Neural progenitor cell (in vitro differentiated cells): ENCODE data around the gene CD79A. TPM values are rescaled to one million over a fixed set of nuclear protein-coding genes. Genes with fewer than 3 reads are reported as not detected.

Source experiments
- DNase-seq: peaks from one replicate; pipeline ENCODE4 v3.0.0-alpha.2; 2016; ENCODE audit warnings: low spot score
- H2AFZ ChIP-seq: fragments of 200-600 bp; sonication (generic); replicated peaks from 2 replicates; pipeline ENCODE4 v1.6.1; 2016; ENCODE audit warnings: antibody characterized with exemption
- H3F3A ChIP-seq: fragments of 200-600 bp; sonication (generic); 2 replicates; pipeline ENCODE4 v1.6.1; 2016; ENCODE audit warnings: antibody characterized with exemption, low read depth
- H3K27ac ChIP-seq: fragments of 200-600 bp; sonication (generic); 2 replicates; pipeline ENCODE4 v1.5.1; 2016; ENCODE audit warnings: mild to moderate bottlenecking
- H3K27me3 ChIP-seq: fragments of 200-600 bp; sonication (generic); 2 replicates; pipeline ENCODE4 v1.6.1; 2016; ENCODE audit warnings: mild to moderate bottlenecking, moderate library complexity
- H3K36me3 ChIP-seq: fragments of 200-600 bp; sonication (generic); 2 replicates; pipeline ENCODE4 v1.5.1; 2016
- H3K4me1 ChIP-seq: fragments of 200-600 bp; sonication (generic); 2 replicates; pipeline ENCODE4 v1.6.1; 2016; ENCODE audit warnings: mixed run types
- H3K4me2 ChIP-seq: fragments of 200-600 bp; sonication (generic); 2 replicates; pipeline ENCODE4 v1.6.1; 2016
- H3K4me3 ChIP-seq: fragments of 200-600 bp; sonication (generic); 2 replicates; pipeline ENCODE4 v1.5.1; 2016
- H3K79me2 ChIP-seq: fragments of 200-600 bp; sonication (generic); 2 replicates; pipeline ENCODE4 v1.6.1; 2016; ENCODE audit warnings: low read depth
- H3K9ac ChIP-seq: fragments of 200-600 bp; sonication (generic); 2 replicates; pipeline ENCODE4 v1.6.1; 2016
- H3K9me3 ChIP-seq: fragments of 200-600 bp; sonication (generic); 2 replicates; pipeline ENCODE4 v1.5.1; 2016; ENCODE audit warnings: low read depth
- H4K20me1 ChIP-seq: fragments of 200-600 bp; sonication (generic); 2 replicates; pipeline ENCODE4 v1.6.1; 2016; ENCODE audit warnings: low read depth
- H3K27ac Mint-ChIP-seq: 3 replicates; pipeline ENCODE4 v1.8.0; 2021; ENCODE audit warnings: mixed read lengths
- H3K27me3 Mint-ChIP-seq: 2 replicates; pipeline ENCODE4 v1.8.0; 2022; ENCODE audit warnings: low read depth, mild to moderate bottlenecking, inconsistent platforms, moderate library complexity, mixed read lengths; ENCODE audit not compliant: insufficient read depth
- H3K36me3 Mint-ChIP-seq: 3 replicates; pipeline ENCODE4 v1.8.0; 2021; ENCODE audit warnings: mixed read lengths
- H3K4me1 Mint-ChIP-seq: 3 replicates; pipeline ENCODE4 v1.8.0; 2021; ENCODE audit warnings: mixed read lengths
- H3K4me3 Mint-ChIP-seq: 3 replicates; pipeline ENCODE4 v1.8.0; 2021; ENCODE audit warnings: mild to moderate bottlenecking, moderate library complexity, mixed read lengths
- H3K9me3 Mint-ChIP-seq: 3 replicates; pipeline ENCODE4 v1.8.0; 2020; ENCODE audit warnings: mixed read lengths
- EZH2 ChIP-seq: fragments of 200-600 bp; sonication (generic); IDR thresholded peaks from 2 replicates; pipeline ENCODE4 v1.6.1; 2017; ENCODE audit warnings: antibody characterized with exemption, mild to moderate bottlenecking, moderate library complexity
- EZH2phosphoT487 ChIP-seq: fragments of 200-600 bp; sonication (generic); IDR thresholded peaks from 2 replicates; pipeline ENCODE4 v1.6.1; 2017; ENCODE audit warnings: antibody characterized with exemption
- total RNA-seq: library from RNA; depleted of rRNA; stranded (reverse); fragments of >200 nt; gene quantifications from 2 replicates; pipeline ENCODE4 v1.2.3, GENCODE V29; 2015; ENCODE audit warnings: low replicate concordance
- TF ChIP-seq, protein P1 (sequence below): fragments of 200-600 bp; sonication (generic); IDR thresholded peaks from 2 replicates; pipeline ENCODE4 v1.5.1; 2017; ENCODE audit warnings: antibody characterized with exemption, mild to moderate bottlenecking

Gene CD79A
- total RNA-seq, 1 donor from 2014 or later = 0.11 TPM

DNA sequence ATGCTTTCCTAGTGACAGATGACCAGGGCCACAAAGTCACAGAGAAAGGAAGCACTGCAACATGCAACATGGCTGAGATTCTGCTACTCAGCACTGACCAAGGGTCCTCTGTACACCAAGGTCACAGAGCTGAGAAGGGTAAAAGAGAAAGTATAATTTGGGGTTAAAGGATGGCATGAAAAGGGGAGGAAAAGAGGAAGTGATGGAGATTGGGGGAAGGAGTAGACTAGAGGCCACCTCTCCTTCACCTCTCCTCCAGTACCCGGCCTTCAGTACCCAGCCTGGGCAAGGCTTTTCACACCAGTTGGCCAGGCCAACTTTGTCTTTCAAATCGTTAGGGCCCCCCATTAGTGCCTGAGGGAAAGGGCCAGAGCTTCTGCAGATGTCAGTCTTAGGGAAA is 23.3 kb upstream of the CD79A start:
- no peaks in the 10 kb centered on the region for H3K4me1 Mint-ChIP-seq
- no peaks in the 10 kb centered on the region for H3K9me3 Mint-ChIP-seq
- Histone ChIP-seq H3F3A (peaks cover under 1% of the 10 kb centered on the region), H3K4me3 (no peak overlapping the region), H3K4me1 (no peaks in the 10 kb centered on the region), H3K27me3 (peaks cover 84% of the 10 kb centered on the region), H2AFZ (no peak overlapping the region), H3K4me2 (no peak overlapping the region), H3K9ac (no peak overlapping the region), H3K36me3 (no peaks in the 10 kb centered on the region), H3K27ac (no peak overlapping the region), H3K9me3 (no peaks in the 10 kb centered on the region), H3K79me2 (no peaks in the 10 kb centered on the region), H4K20me1 (no peaks in the 10 kb centered on the region)
- no peak overlapping the region for H3K4me3 Mint-ChIP-seq
- DNase-seq = no peak
- no peaks in the 10 kb centered on the region for H3K36me3 Mint-ChIP-seq
- peaks cover 19% of the 10 kb centered on the region for H3K27me3 Mint-ChIP-seq
- TF ChIP-seq EZH2 (no peak), EZH2phosphoT487 (no peak)
- TF ChIP-seq, protein P1, sequence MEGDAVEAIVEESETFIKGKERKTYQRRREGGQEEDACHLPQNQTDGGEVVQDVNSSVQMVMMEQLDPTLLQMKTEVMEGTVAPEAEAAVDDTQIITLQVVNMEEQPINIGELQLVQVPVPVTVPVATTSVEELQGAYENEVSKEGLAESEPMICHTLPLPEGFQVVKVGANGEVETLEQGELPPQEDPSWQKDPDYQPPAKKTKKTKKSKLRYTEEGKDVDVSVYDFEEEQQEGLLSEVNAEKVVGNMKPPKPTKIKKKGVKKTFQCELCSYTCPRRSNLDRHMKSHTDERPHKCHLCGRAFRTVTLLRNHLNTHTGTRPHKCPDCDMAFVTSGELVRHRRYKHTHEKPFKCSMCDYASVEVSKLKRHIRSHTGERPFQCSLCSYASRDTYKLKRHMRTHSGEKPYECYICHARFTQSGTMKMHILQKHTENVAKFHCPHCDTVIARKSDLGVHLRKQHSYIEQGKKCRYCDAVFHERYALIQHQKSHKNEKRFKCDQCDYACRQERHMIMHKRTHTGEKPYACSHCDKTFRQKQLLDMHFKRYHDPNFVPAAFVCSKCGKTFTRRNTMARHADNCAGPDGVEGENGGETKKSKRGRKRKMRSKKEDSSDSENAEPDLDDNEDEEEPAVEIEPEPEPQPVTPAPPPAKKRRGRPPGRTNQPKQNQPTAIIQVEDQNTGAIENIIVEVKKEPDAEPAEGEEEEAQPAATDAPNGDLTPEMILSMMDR = no peak
- no peak overlapping the region for H3K27ac Mint-ChIP-seq

DNA sequence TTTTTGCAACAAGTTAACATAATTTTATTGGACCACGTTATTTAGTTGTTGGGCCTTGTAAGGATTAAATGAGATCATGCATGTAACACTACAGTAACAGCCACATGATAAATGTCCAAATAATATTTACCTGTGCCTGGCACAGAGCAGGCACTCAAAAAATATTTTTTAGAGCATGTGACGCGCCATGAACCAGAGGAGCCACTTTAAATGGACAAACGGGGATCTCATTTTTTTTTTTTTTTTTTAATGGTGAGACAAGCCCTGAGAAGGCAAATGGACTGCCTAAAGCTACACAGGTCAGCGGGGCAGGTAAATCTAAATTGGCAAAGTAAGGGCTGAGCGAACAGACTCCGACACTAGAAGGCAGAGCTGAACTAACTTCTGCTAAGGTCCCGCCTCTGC is 17.9 kb upstream of the CD79A start:
- H3K27me3 Mint-ChIP-seq = peaks cover 12% of the 10 kb centered on the region
- peak overlapping the region; percentile 64 for H2AFZ ChIP-seq
- no peaks in the 10 kb centered on the region for H3K9me3 ChIP-seq
- peak overlapping the region; percentile 67 for H3K4me3 ChIP-seq
- no peak for DNase-seq
- peaks cover 42% of the 10 kb centered on the region for H3K79me2 ChIP-seq
- H4K20me1 ChIP-seq = peaks cover 36% of the 10 kb centered on the region
- H3K4me2 ChIP-seq = peak overlapping the region; percentile 64
- H3K36me3 ChIP-seq = peaks cover 14% of the 10 kb centered on the region
- H3K27me3 ChIP-seq = peaks cover 39% of the 10 kb centered on the region
- H3K27ac ChIP-seq = no peak overlapping the region
- peaks cover 36% of the 10 kb centered on the region for H3F3A ChIP-seq
- H3K4me1 ChIP-seq = peaks cover 23% of the 10 kb centered on the region
- TF ChIP-seq, protein P1 = no peak
- TF ChIP-seq EZH2 = no peak
- no peak for TF ChIP-seq EZH2phosphoT487
- peaks cover 31% of the 10 kb centered on the region for H3K4me1 Mint-ChIP-seq
- no peak overlapping the region for H3K9ac ChIP-seq
- no peaks in the 10 kb centered on the region for H3K9me3 Mint-ChIP-seq
- peak overlapping the region; percentile 96 for H3K4me3 Mint-ChIP-seq
- no peak overlapping the region for H3K27ac Mint-ChIP-seq
- peaks cover 27% of the 10 kb centered on the region for H3K36me3 Mint-ChIP-seq

DNA sequence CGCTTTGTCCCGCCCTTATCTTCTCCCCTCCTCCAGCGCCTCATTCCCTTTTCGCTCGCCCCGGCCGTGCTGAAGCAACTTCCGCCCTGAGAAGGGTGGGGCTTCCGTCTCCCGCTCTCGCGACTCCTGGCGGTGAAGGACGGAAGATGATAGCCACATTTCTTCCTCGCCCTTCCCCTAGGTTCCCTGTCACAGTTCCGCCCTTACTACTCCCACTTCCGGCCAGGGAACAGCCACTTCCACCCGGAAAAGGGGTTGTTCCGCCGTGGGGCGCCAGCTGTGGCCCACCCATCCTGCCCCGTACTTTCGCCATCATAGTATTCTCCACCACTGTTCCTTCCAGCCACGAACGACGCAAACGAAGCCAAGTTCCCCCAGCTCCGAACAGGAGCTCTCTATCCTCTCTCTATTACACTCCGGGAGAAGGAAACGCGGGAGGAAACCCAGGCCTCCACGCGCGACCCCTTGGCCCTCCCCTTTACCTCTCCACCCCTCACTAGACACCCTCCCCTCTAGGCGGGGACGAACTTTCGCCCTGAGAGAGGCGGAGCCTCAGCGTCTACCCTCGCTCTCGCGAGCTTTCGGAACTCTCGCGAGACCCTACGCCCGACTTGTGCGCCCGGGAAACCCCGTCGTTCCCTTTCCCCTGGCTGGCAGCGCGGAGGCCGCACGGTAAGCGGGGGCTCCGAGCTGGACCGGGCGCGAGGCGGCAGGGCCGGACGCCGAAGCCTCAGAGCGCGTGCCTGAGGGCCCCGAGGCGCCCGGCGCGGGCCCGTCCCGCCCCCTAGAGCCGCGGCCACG is 17.3 kb upstream of the CD79A start, which contains the start of gene RPS19:
TSS of gene RPS19 (plus strand) at position 638 of the 801 bp plus-strand sequence. CDS start 520 bp downstream, outside the sequence.
- Histone ChIP-seq H3K36me3 (peaks cover 17% of the 10 kb centered on the region), H3K27me3 (peaks cover 33% of the 10 kb centered on the region), H4K20me1 (peaks cover 42% of the 10 kb centered on the region), H3F3A (peaks cover 40% of the 10 kb centered on the region), H3K4me3 (peak within 1 kb of the TSS; percentile 67), H3K9ac (peak within 1 kb of the TSS; percentile 99), H3K4me1 (peaks cover 23% of the 10 kb centered on the region), H3K27ac (peak within 1 kb of the TSS; percentile 79), H3K79me2 (peaks cover 48% of the 10 kb centered on the region), H2AFZ (peak within 1 kb of the TSS; percentile 71), H3K4me2 (peak within 1 kb of the TSS; percentile 99), H3K9me3 (no peaks in the 10 kb centered on the region)
- Mint-ChIP-seq H3K36me3 (peaks cover 33% of the 10 kb centered on the region), H3K27ac (peak within 1 kb of the TSS; percentile 98), H3K27me3 (peaks cover 12% of the 10 kb centered on the region), H3K4me1 (peaks cover 31% of the 10 kb centered on the region), H3K9me3 (no peaks in the 10 kb centered on the region), H3K4me3 (peak within 1 kb of the TSS; percentile 96)
- TF ChIP-seq EZH2phosphoT487 (no peak), EZH2 (no peak)
- TF ChIP-seq, protein P1 = peak; percentile 60
- DNase-seq = peak; percentile 99
